Vagina (tissue), 2 donors: Measurements from ENCODE around the gene LIMS1. TPM values are rescaled to one million over a fixed set of nuclear protein-coding genes. Genes with fewer than 3 reads are reported as not detected.

ENCODE experiments used
- DNase-seq, 2 donors: peaks; one replicate each; pipeline ENCODE4 v3.0.0-alpha.2; 2017; ENCODE audit errors: extremely low spot score in 2 of 2
- H3K27ac ChIP-seq: fragments of 200-600 bp; sonication (generic); one replicate; pipeline ENCODE4 v1.5.1; 2019
- H3K27me3 ChIP-seq: fragments of 200-600 bp; sonication (generic); one replicate; pipeline ENCODE4 v1.5.1; 2019
- H3K36me3 ChIP-seq, 2 donors: fragments of 200-600 bp; sonication (generic); one replicate each; pipeline ENCODE4 v1.5.1; 2017 to 2019
- H3K4me1 ChIP-seq: fragments of 200-600 bp; sonication (generic); one replicate; pipeline ENCODE4 v1.5.1; 2019
- H3K4me3 ChIP-seq, 2 donors: fragments of 200-600 bp; sonication (generic); 1 replicate in 1 of 2; 2 replicates in 1 of 2; pipeline ENCODE4 v1.5.1; 2016 to 2019
- H3K9me3 ChIP-seq: fragments of 200-600 bp; sonication (generic); one replicate; pipeline ENCODE4 v1.5.1; 2019
- CTCF ChIP-seq, 3 experiments: fragments of 450-650 bp in 2 of 3; fragments of 200-600 bp in 1 of 3; sonication (generic) in 1 of 3; IDR thresholded peaks; one replicate each; pipeline ENCODE4 v1.5.1; 2017 to 2019; ENCODE audit warnings: antibody characterized with exemption in 3 of 3, mild to moderate bottlenecking in 2 of 3, moderate library complexity in 2 of 3
- POLR2A ChIP-seq, 2 donors: fragments of 450-650 bp; IDR thresholded peaks; one replicate each; pipeline ENCODE4 v1.6.1; 2017; ENCODE audit warnings: antibody characterized with exemption in 2 of 2, mild to moderate bottlenecking in 2 of 2, moderate library complexity in 2 of 2
- POLR2AphosphoS5 ChIP-seq, 2 donors: sonication (generic); formaldehyde crosslinking; IDR thresholded peaks; one replicate each; pipeline ENCODE4 v1.9.0; 2017; ENCODE audit warnings: antibody characterized with exemption in 2 of 2, mild to moderate bottlenecking in 2 of 2, low read depth in 1 of 2; ENCODE audit not compliant: insufficient read depth in 1 of 2
- intact Hi-C: fragments of 100-400 bp; cut with DNase I; formaldehyde crosslinking; loops from one replicate; pipeline ENCODE4 v1.15.1; 2023
- total RNA-seq: library from RNA; depleted of rRNA; stranded (reverse); fragments of >200 nt; gene quantifications from one replicate; pipeline ENCODE4 v1.2.3, GENCODE V29; 2016

LIMS1 gene
- total RNA-seq, 1 donor from 2014 or later = 66.0 TPM

- TF ChIP-seq POLR2A (IDR thresholded peaks at IDR 0.05) (no peak), CTCF (IDR thresholded peaks at IDR 0.05) (no peak), POLR2AphosphoS5 (IDR thresholded peaks at IDR 0.05; ENCODE audit: insufficient read depth in 1 of 2, low read depth in 1 of 2) (no peak)
- peaks cover 59% of the 10 kb centered on the region for H3K4me1 ChIP-seq
- no peak overlapping the region for H3K4me3 ChIP-seq
- H3K9me3 ChIP-seq = no peaks in the 10 kb centered on the region
- no peak for DNase-seq
- no peaks in the 10 kb centered on the region for H3K27me3 ChIP-seq
- intact Hi-C loops = no loop called here
- H3K27ac ChIP-seq = no peak overlapping the region
- H3K36me3 ChIP-seq = no peaks in the 10 kb centered on the region
These were observed 99.7 kb downstream of the LIMS1 start for GRCh38 chr2:108634011-108634410.

GRCh38 chr2:108634576-108635160 lies 100.4 kb downstream of the LIMS1 start:
- TF ChIP-seq POLR2A (IDR thresholded peaks at IDR 0.05) = no peak
- no peak for TF ChIP-seq CTCF (IDR thresholded peaks at IDR 0.05)
- no peak for TF ChIP-seq POLR2AphosphoS5 (IDR thresholded peaks at IDR 0.05; ENCODE audit: insufficient read depth in 1 of 2, low read depth in 1 of 2)
- intact Hi-C loops = no loop called here
- no peak for DNase-seq
- Histone ChIP-seq H3K27ac (no peak overlapping the region), H3K27me3 (no peaks in the 10 kb centered on the region), H3K9me3 (no peaks in the 10 kb centered on the region), H3K36me3 (no peaks in the 10 kb centered on the region), H3K4me1 (peaks cover 64% of the 10 kb centered on the region), H3K4me3 (no peak overlapping the region)

- Histone ChIP-seq H3K4me1 (peaks cover 67% of the 10 kb centered on the region), H3K4me3 (no peak overlapping the region), H3K27ac (peak overlapping the region; percentile 11), H3K36me3 (no peaks in the 10 kb centered on the region), H3K27me3 (no peaks in the 10 kb centered on the region), H3K9me3 (no peaks in the 10 kb centered on the region)
- intact Hi-C loops = no loop called here
- DNase-seq = no peak
- TF ChIP-seq POLR2AphosphoS5 (IDR thresholded peaks at IDR 0.05; ENCODE audit: insufficient read depth in 1 of 2, low read depth in 1 of 2) = no peak
- no peak for TF ChIP-seq POLR2A (IDR thresholded peaks at IDR 0.05)
- TF ChIP-seq CTCF (IDR thresholded peaks at IDR 0.05) = no peak
These were observed 101.5 kb downstream of the LIMS1 start for GRCh38 chr2:108635630-108636354.

- intact Hi-C loops = no loop called here
These were observed 103.0 kb downstream of the LIMS1 start for GRCh38 chr2:108637304-108637669.

More at GRCh38 chr2:108637304-108637669, 103.0 kb downstream of the LIMS1 start:
- Histone ChIP-seq H3K27me3 (no peaks in the 10 kb centered on the region), H3K4me3 (no peak overlapping the region), H3K9me3 (no peaks in the 10 kb centered on the region), H3K36me3 (no peaks in the 10 kb centered on the region), H3K27ac (peak overlapping the region; percentile 52), H3K4me1 (peaks cover 60% of the 10 kb centered on the region)
- DNase-seq = no peak
- TF ChIP-seq CTCF (IDR thresholded peaks at IDR 0.05) (no peak), POLR2AphosphoS5 (IDR thresholded peaks at IDR 0.05; ENCODE audit: insufficient read depth in 1 of 2, low read depth in 1 of 2) (peak in 1 of 2 donors; percentile 65), POLR2A (IDR thresholded peaks at IDR 0.05) (no peak)
